Colonic mucosa (tissue), 4 donors: ENCODE data around the gene AIPL1. TPM values are rescaled to one million over a fixed set of nuclear protein-coding genes. Genes with fewer than 3 reads are reported as not detected.

Source experiments
- DNase-seq: peaks from one replicate; pipeline ENCODE4 v3.0.0-alpha.2; 2020
- H3K27ac ChIP-seq: fragments of 200-600 bp; one replicate; pipeline ENCODE4 v1.8.0; 2021
- H3K27me3 ChIP-seq: fragments of 200-600 bp; one replicate; pipeline ENCODE4 v1.8.0; 2021
- H3K36me3 ChIP-seq: fragments of 200-600 bp; one replicate; pipeline ENCODE4 v1.8.0; 2021
- H3K4me1 ChIP-seq: fragments of 200-600 bp; one replicate; pipeline ENCODE4 v1.8.0; 2021; ENCODE audit warnings: mild to moderate bottlenecking
- H3K4me3 ChIP-seq: fragments of 200-600 bp; one replicate; pipeline ENCODE4 v1.8.0; 2021
- H3K9ac ChIP-seq, 2 donors: one replicate each; pipeline ENCODE4 v1.7.0; 2013; ENCODE audit warnings: control low read depth in 2 of 2, low read depth in 2 of 2, low read length in 2 of 2
- H3K9me3 ChIP-seq: fragments of 200-600 bp; one replicate; pipeline ENCODE4 v1.8.0; 2021
- CTCF ChIP-seq: fragments of 200-600 bp; IDR thresholded peaks from one replicate; pipeline ENCODE4 v1.8.0; 2022; ENCODE audit warnings: antibody characterized with exemption, mild to moderate bottlenecking
- intact Hi-C: fragments of 100-400 bp; cut with DNase I; formaldehyde crosslinking; loops from one replicate; pipeline ENCODE4 v1.14.1; 2022
- total RNA-seq, 2 donors: library from RNA; stranded (reverse); fragmentation: NEBNext Ultra II Directional in 1 of 2; extraction: Animal tissue kit (Norgen Biotek cat#: 25700) in 1 of 2; gene quantifications; one replicate each; pipeline ENCODE4 v1.2.1, GENCODE V29; 2021
- donor health status: healthy.
- donor health status: DM: no; HTN: no; CAD: no.
- donor health status: DM: no; HTN: no; CAD: no.

AIPL1 gene
- total RNA-seq, 2 donors from 2014 or later = not detected

- no peak for DNase-seq
Measured at GRCh38 chr17:6470751-6471521, 36.0 kb upstream of the AIPL1 start.

GRCh38 chr17:6470146-6470718 is 35.3 kb upstream of the AIPL1 start:
- H3K9me3 ChIP-seq = no peaks in the 10 kb centered on the region
- H3K9ac ChIP-seq = no peak overlapping the region
- H3K4me3 ChIP-seq = no peak overlapping the region
- no peak overlapping the region for H3K27ac ChIP-seq
- intact Hi-C loops = loop anchor here (5.0 to 10.0 kb wide), 2 partner anchors 95 to 177 kb away; no protein-coding TSS in a partner anchor
- DNase-seq = no peak
- no peaks in the 10 kb centered on the region for H3K4me1 ChIP-seq
- no peaks in the 10 kb centered on the region for H3K36me3 ChIP-seq
- no peak for TF ChIP-seq CTCF
- H3K27me3 ChIP-seq = no peaks in the 10 kb centered on the region

More at GRCh38 chr17:6470751-6471521, 36.0 kb upstream of the AIPL1 start:
- Histone ChIP-seq H3K4me3 (no peak overlapping the region), H3K27me3 (no peaks in the 10 kb centered on the region), H3K27ac (no peak overlapping the region), H3K9ac (no peak overlapping the region), H3K9me3 (no peaks in the 10 kb centered on the region), H3K36me3 (no peaks in the 10 kb centered on the region), H3K4me1 (no peaks in the 10 kb centered on the region)
- no peak for TF ChIP-seq CTCF
- intact Hi-C loops = loop anchor here (5.0 to 10.0 kb wide), 2 partner anchors 94 to 176 kb away; no protein-coding TSS in a partner anchor

- DNase-seq = no peak
- no peak overlapping the region for H3K4me3 ChIP-seq
- no peaks in the 10 kb centered on the region for H3K27me3 ChIP-seq
- H3K9ac ChIP-seq = no peak overlapping the region
- H3K27ac ChIP-seq = no peak overlapping the region
- intact Hi-C loops = no loop called here
- no peaks in the 10 kb centered on the region for H3K36me3 ChIP-seq
- no peaks in the 10 kb centered on the region for H3K9me3 ChIP-seq
- no peaks in the 10 kb centered on the region for H3K4me1 ChIP-seq
- TF ChIP-seq CTCF = no peak
Measured at GRCh38 chr17:6468051-6468790, 33.3 kb upstream of the AIPL1 start.

- DNase-seq = no peak
- Histone ChIP-seq H3K9ac (no peak overlapping the region), H3K27me3 (no peaks in the 10 kb centered on the region), H3K36me3 (no peaks in the 10 kb centered on the region), H3K4me3 (no peak overlapping the region), H3K27ac (no peak overlapping the region), H3K4me1 (no peaks in the 10 kb centered on the region), H3K9me3 (no peaks in the 10 kb centered on the region)
- intact Hi-C loops = no loop called here
- TF ChIP-seq CTCF = no peak
Measured at GRCh38 chr17:6467567-6467966, 32.6 kb upstream of the AIPL1 start.

GRCh38 chr17:6465206-6466003 is 30.5 kb upstream of the AIPL1 start:
- intact Hi-C loops = no loop called here
- H3K9me3 ChIP-seq = no peaks in the 10 kb centered on the region
- no peaks in the 10 kb centered on the region for H3K36me3 ChIP-seq
- no peak for TF ChIP-seq CTCF
- no peak overlapping the region for H3K27ac ChIP-seq
- H3K9ac ChIP-seq = no peak overlapping the region
- no peaks in the 10 kb centered on the region for H3K27me3 ChIP-seq
- H3K4me3 ChIP-seq = no peak overlapping the region
- no peaks in the 10 kb centered on the region for H3K4me1 ChIP-seq
- no peak for DNase-seq
